Measurements from ENCODE around the gene ATG7. TPM values are rescaled to one million over a fixed set of nuclear protein-coding genes. Genes with fewer than 3 reads are reported as not detected.

ATG7 gene
- total RNA-seq, 1 experiment from 2014 or later, result 36.0 TPM

- POLR2A ChIA-PET, result interaction anchor here (0.6 to 1.1 kb wide), 3 partner anchors 30 to 78 kb away, joined by 3 to 4 read pairs (median 3); no protein-coding TSS in a partner anchor
- no peak overlapping the region for H3K4me3 ChIP-seq (ENCODE audit: low read depth in 2 of 2, low read length in 2 of 2)
- DNase-seq (ENCODE audit: low read depth, low spot score) (no peak), ATAC-seq (peak; percentile 86)
- H3K4me1 ChIP-seq (ENCODE audit: control insufficient read depth, insufficient read depth, low read length), result peaks cover 31% of the 10 kb centered on the region
- in situ Hi-C loops (cut with HindIII; ENCODE audit: low pct_unique_long_range_greater_than_20kb, low sequenced_read_pairs), result no loop called here
- H3K9me3 ChIP-seq (ENCODE audit: control insufficient read depth, insufficient read depth, low read depth, low read length), result no peaks in the 10 kb centered on the region
- no peaks in the 10 kb centered on the region for H3K27me3 ChIP-seq (ENCODE audit: control insufficient read depth, insufficient read depth, low read length)
- TF ChIP-seq TCF7L2 (IDR thresholded peaks at IDR 0.05; ENCODE audit: low read depth, low read length), result peak; percentile 46; the same call in 1 of the 2 replicates
- no peak for TF ChIP-seq POLR2AphosphoS5 (IDR thresholded peaks at IDR 0.05; ENCODE audit: low read depth, low read length)
- no TSS peak for BruUV-seq (replicated peaks)
- intact Hi-C loops (cut with micrococcal nuclease; ENCODE audit: unreplicated experiment), result no loop called here
- H3K27ac ChIP-seq (ENCODE audit: low read length), result peak overlapping the region; percentile 82
- CTCF ChIA-PET, result no interaction called here
- H3K36me3 ChIP-seq (ENCODE audit: control insufficient read depth, insufficient read depth, low read length), result no peaks in the 10 kb centered on the region
Observed at GRCh38 chr3:11509173-11510000, 237.2 kb downstream of the ATG7 start.

GRCh38 chr3:11510001-11510340 lies 237.8 kb downstream of the ATG7 start:
- in situ Hi-C loops (cut with HindIII; ENCODE audit: low pct_unique_long_range_greater_than_20kb, low sequenced_read_pairs) (no loop called here), intact Hi-C loops (cut with micrococcal nuclease; ENCODE audit: unreplicated experiment) (no loop called here)
- ChIA-PET CTCF (no interaction called here), POLR2A (no interaction called here)
- Histone ChIP-seq H3K27me3 (ENCODE audit: control insufficient read depth, insufficient read depth, low read length) (no peaks in the 10 kb centered on the region), H3K4me3 (ENCODE audit: low read depth in 2 of 2, low read length in 2 of 2) (no peak overlapping the region), H3K27ac (ENCODE audit: low read length) (peak overlapping the region; percentile 82), H3K4me1 (ENCODE audit: control insufficient read depth, insufficient read depth, low read length) (peaks cover 31% of the 10 kb centered on the region), H3K9me3 (ENCODE audit: control insufficient read depth, insufficient read depth, low read depth, low read length) (no peaks in the 10 kb centered on the region), H3K36me3 (ENCODE audit: control insufficient read depth, insufficient read depth, low read length) (no peaks in the 10 kb centered on the region)
- no peak for DNase-seq (ENCODE audit: low read depth, low spot score)
- ATAC-seq, result no peak
- BruUV-seq (replicated peaks), result no TSS peak
- no peak for TF ChIP-seq CTCF (IDR thresholded peaks at IDR 0.05)
- TF ChIP-seq TCF7L2 (IDR thresholded peaks at IDR 0.05; ENCODE audit: low read depth, low read length), result no peak
- TF ChIP-seq SIN3A (IDR thresholded peaks at IDR 0.05; ENCODE audit: borderline replicate concordance, insufficient read depth, low read depth, low read length), result no peak
- TF ChIP-seq POLR2AphosphoS5 (IDR thresholded peaks at IDR 0.05; ENCODE audit: low read depth, low read length), result no peak
- no peak for TF ChIP-seq REST (IDR thresholded peaks at IDR 0.05; ENCODE audit: insufficient read depth in 1 of 2, low read depth in 2 of 2, low read length in 1 of 2)

GRCh38 chr3:11510356-11510755 lies 238.2 kb downstream of the ATG7 start:
- POLR2A ChIA-PET, result no interaction called here

More at GRCh38 chr3:11510356-11510755, 238.2 kb downstream of the ATG7 start:
- no peak for TF ChIP-seq POLR2AphosphoS5 (IDR thresholded peaks at IDR 0.05; ENCODE audit: low read depth, low read length)
- TF ChIP-seq REST (IDR thresholded peaks at IDR 0.05; ENCODE audit: insufficient read depth in 1 of 2, low read depth in 2 of 2, low read length in 1 of 2), result no peak
- no peak for TF ChIP-seq SIN3A (IDR thresholded peaks at IDR 0.05; ENCODE audit: borderline replicate concordance, insufficient read depth, low read depth, low read length)
- no peak for TF ChIP-seq TCF7L2 (IDR thresholded peaks at IDR 0.05; ENCODE audit: low read depth, low read length)
- TF ChIP-seq CTCF (IDR thresholded peaks at IDR 0.05), result no peak
- Histone ChIP-seq H3K27me3 (ENCODE audit: control insufficient read depth, insufficient read depth, low read length) (no peaks in the 10 kb centered on the region), H3K9me3 (ENCODE audit: control insufficient read depth, insufficient read depth, low read depth, low read length) (no peaks in the 10 kb centered on the region), H3K27ac (ENCODE audit: low read length) (peak overlapping the region; percentile 82), H3K4me3 (ENCODE audit: low read depth in 2 of 2, low read length in 2 of 2) (no peak overlapping the region), H3K36me3 (ENCODE audit: control insufficient read depth, insufficient read depth, low read length) (no peaks in the 10 kb centered on the region), H3K4me1 (ENCODE audit: control insufficient read depth, insufficient read depth, low read length) (peaks cover 31% of the 10 kb centered on the region)
- BruUV-seq (replicated peaks), result no TSS peak
- in situ Hi-C loops (cut with HindIII; ENCODE audit: low pct_unique_long_range_greater_than_20kb, low sequenced_read_pairs) (no loop called here), intact Hi-C loops (cut with micrococcal nuclease; ENCODE audit: unreplicated experiment) (no loop called here)
- ATAC-seq (no peak), DNase-seq (ENCODE audit: low read depth, low spot score) (no peak)
- CTCF ChIA-PET, result no interaction called here
